Measurements from ENCODE around the gene FADS2. TPM values are rescaled to one million over a fixed set of nuclear protein-coding genes. Genes with fewer than 3 reads are reported as not detected.

Gene FADS2
- total and polyA plus RNA-seq, 2 of the 13 experiments (the other 11 are each of a cell fraction or from before 2014, with no cell fraction given), result 90.1 to 124 TPM

DNA sequence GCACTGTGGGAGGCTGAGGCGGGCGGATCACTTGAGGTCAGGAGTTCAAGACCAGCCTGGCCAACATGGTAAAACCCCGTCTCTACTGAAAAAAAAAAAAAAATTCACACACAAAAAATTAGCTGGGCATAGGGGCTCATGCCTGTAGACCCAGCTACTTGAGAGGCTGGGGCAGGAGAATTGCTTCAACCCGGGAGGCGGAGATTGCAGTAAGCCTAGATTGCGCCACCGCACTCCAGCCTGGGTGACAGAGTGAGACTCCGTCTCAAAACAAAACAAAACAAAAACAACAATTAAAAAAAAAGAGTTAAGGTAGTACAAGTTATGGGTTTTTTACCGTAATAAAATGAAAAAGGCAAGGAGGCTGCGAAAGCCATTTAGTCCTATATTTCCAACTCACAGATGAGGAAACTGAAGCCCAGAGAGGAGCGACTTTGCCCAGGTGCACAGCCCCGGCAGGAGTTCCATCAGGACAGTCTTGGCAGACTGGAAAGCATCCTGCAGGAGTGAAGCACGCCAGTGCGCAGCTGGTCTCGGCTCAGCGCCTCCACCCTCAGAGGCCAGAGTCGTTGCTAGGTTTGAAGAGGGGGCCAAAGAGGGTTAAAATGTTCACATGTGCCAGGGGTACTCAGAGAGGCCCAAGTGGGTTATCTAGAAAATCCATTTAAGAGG, 67.1 kb downstream of the FADS2 start (continued):
- TF ChIP-seq, protein P1, sequence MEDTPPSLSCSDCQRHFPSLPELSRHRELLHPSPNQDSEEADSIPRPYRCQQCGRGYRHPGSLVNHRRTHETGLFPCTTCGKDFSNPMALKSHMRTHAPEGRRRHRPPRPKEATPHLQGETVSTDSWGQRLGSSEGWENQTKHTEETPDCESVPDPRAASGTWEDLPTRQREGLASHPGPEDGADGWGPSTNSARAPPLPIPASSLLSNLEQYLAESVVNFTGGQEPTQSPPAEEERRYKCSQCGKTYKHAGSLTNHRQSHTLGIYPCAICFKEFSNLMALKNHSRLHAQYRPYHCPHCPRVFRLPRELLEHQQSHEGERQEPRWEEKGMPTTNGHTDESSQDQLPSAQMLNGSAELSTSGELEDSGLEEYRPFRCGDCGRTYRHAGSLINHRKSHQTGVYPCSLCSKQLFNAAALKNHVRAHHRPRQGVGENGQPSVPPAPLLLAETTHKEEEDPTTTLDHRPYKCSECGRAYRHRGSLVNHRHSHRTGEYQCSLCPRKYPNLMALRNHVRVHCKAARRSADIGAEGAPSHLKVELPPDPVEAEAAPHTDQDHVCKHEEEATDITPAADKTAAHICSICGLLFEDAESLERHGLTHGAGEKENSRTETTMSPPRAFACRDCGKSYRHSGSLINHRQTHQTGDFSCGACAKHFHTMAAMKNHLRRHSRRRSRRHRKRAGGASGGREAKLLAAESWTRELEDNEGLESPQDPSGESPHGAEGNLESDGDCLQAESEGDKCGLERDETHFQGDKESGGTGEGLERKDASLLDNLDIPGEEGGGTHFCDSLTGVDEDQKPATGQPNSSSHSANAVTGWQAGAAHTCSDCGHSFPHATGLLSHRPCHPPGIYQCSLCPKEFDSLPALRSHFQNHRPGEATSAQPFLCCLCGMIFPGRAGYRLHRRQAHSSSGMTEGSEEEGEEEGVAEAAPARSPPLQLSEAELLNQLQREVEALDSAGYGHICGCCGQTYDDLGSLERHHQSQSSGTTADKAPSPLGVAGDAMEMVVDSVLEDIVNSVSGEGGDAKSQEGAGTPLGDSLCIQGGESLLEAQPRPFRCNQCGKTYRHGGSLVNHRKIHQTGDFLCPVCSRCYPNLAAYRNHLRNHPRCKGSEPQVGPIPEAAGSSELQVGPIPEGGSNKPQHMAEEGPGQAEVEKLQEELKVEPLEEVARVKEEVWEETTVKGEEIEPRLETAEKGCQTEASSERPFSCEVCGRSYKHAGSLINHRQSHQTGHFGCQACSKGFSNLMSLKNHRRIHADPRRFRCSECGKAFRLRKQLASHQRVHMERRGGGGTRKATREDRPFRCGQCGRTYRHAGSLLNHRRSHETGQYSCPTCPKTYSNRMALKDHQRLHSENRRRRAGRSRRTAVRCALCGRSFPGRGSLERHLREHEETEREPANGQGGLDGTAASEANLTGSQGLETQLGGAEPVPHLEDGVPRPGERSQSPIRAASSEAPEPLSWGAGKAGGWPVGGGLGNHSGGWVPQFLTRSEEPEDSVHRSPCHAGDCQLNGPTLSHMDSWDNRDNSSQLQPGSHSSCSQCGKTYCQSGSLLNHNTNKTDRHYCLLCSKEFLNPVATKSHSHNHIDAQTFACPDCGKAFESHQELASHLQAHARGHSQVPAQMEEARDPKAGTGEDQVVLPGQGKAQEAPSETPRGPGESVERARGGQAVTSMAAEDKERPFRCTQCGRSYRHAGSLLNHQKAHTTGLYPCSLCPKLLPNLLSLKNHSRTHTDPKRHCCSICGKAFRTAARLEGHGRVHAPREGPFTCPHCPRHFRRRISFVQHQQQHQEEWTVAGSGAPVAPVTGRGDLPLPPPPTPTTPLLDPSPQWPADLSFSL (CRISPR knock-in tag; IDR thresholded peaks at IDR 0.05), result no peak
- TF ChIP-seq ZNF318 (CRISPR knock-in tag; IDR thresholded peaks at IDR 0.05) (no peak), MED8 (CRISPR knock-in tag; IDR thresholded peaks at IDR 0.05; ENCODE audit: insufficient replicate concordance) (no peak), ZBTB2 (CRISPR knock-in tag; IDR thresholded peaks at IDR 0.05; ENCODE audit: low read depth) (no peak)

All from HepG2 (cell line).